Right lobe of liver (tissue), 4 donors: Measurements from ENCODE around the gene TMEM52.
"Not testable (repeated sequence)": the region's sequence is repeated elsewhere in the genome, so short reads cannot be mapped to it uniquely, and the experiment has no call there.

Experiments used
- POLR2A ChIP-seq: fragments of 450-650 bp; IDR thresholded peaks from one replicate; pipeline ENCODE4 v1.6.1; 2017; ENCODE audit warnings: antibody characterized with exemption, mild to moderate bottlenecking
- TF ChIP-seq, protein P1 (sequence below), 4 donors: fragments of 200-600 bp in 3 of 4; fragments of 450-650 bp in 1 of 4; IDR thresholded peaks; one replicate each; pipeline versions ENCODE4 v1.5.1 to v1.8.0; 2016 to 2022; ENCODE audit warnings: antibody characterized with exemption in 4 of 4, mild to moderate bottlenecking in 2 of 4
- donor health status: DM: no; HTN: no; CAD: no.
- donor health status: DM: no; HTN: no; CAD: no.
- donor health status: DM: no; HTN: yes; CAD: no.

DNA sequence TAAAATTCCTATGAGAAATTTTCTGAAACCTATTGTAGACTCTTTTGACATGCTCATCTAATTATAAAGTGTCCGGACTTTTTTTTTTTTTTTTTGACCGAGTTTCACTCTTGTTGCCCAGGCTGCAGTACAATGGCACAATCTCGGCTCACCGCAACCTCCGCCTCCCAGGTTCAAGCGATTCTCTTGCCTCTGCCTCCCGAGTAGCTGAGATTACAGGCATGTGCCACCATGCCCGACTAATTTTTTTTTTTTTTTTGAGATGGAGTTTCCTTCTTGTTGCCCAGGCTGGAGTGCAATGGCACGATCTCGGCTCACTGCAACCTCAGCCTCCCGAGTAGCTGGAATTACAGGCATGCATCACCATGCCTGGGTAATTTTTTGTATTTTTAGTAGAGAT is 35.2 kb downstream of the TMEM52 start:
- TF ChIP-seq, protein P1, sequence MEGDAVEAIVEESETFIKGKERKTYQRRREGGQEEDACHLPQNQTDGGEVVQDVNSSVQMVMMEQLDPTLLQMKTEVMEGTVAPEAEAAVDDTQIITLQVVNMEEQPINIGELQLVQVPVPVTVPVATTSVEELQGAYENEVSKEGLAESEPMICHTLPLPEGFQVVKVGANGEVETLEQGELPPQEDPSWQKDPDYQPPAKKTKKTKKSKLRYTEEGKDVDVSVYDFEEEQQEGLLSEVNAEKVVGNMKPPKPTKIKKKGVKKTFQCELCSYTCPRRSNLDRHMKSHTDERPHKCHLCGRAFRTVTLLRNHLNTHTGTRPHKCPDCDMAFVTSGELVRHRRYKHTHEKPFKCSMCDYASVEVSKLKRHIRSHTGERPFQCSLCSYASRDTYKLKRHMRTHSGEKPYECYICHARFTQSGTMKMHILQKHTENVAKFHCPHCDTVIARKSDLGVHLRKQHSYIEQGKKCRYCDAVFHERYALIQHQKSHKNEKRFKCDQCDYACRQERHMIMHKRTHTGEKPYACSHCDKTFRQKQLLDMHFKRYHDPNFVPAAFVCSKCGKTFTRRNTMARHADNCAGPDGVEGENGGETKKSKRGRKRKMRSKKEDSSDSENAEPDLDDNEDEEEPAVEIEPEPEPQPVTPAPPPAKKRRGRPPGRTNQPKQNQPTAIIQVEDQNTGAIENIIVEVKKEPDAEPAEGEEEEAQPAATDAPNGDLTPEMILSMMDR (IDR thresholded peaks at IDR 0.05): not testable (repeated sequence)
- TF ChIP-seq POLR2A: not testable (repeated sequence)
